Effector memory CD8-positive, alpha-beta T cell (primary cell): Measurements from ENCODE around the gene MMEL1.
"Not testable (repeated sequence)": the region's sequence is repeated elsewhere in the genome, so short reads cannot be mapped to it uniquely, and the experiment has no call there.

Experiments used
- ATAC-seq: fragments of 150-1000 bp; cut with Tn5 transposase; replicated peaks from 2 replicates; pipeline ENCODE4 v1.10.0; 2021; ENCODE audit warnings: mild to moderate bottlenecking, moderate library complexity
- DNase-seq, 3 experiments: peaks; one replicate each; pipeline ENCODE4 v3.0.0; 2021
- H3K27ac Mint-ChIP-seq, 2 donors: one replicate each; pipeline ENCODE4 v1.8.0; 2022; ENCODE audit warnings: mild to moderate bottlenecking in 2 of 2, mixed read lengths in 2 of 2, moderate library complexity in 2 of 2
- H3K27me3 Mint-ChIP-seq, 2 donors: one replicate each; pipeline ENCODE4 v1.8.0; 2022; ENCODE audit warnings: mixed read lengths in 2 of 2
- H3K36me3 Mint-ChIP-seq: one replicate; pipeline ENCODE4 v1.8.0; 2022; ENCODE audit warnings: mild to moderate bottlenecking, moderate library complexity, mixed read lengths; ENCODE audit not compliant: insufficient read depth
- H3K4me1 Mint-ChIP-seq, 2 donors: one replicate each; pipeline ENCODE4 v1.8.0; 2022; ENCODE audit warnings: low read depth in 2 of 2, mixed read lengths in 2 of 2
- H3K4me3 Mint-ChIP-seq, 2 donors: one replicate each; pipeline ENCODE4 v1.8.0; 2022; ENCODE audit warnings: mild to moderate bottlenecking in 2 of 2, mixed read lengths in 2 of 2, moderate library complexity in 2 of 2
- H3K9me3 Mint-ChIP-seq, 2 donors: one replicate each; pipeline ENCODE4 v1.8.0; 2022; ENCODE audit warnings: mixed read lengths in 2 of 2

Gene MMEL1

DNA sequence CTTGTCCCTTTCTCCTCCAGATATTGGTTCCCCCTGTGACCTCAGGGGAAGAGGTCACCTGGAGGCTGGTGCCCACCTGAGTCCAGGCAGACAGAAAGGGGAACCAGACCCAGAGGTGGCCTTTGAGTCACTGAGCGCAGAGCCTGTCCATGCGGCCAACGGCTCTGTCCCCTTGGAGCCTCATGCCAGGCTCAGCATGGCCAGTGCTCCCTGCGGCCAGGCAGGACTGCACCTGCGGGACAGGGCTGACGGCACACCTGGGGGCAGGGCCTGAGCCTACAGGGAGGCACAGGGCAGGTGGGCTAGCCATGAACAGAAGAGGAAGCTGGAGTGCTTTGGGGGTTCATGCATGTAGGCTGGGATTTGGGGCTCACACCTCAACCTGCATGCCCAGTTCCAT, 74.0 kb downstream of the MMEL1 start:
- no peaks in the 10 kb centered on the region for H3K27me3 Mint-ChIP-seq
- DNase-seq (no peak), ATAC-seq (no peak)
- peak overlapping the region; percentile 93 to 98 for H3K4me3 Mint-ChIP-seq
- H3K36me3 Mint-ChIP-seq: peaks cover 35% of the 10 kb centered on the region
- peak overlapping the region; percentile 28 to 96 for H3K27ac Mint-ChIP-seq
- H3K9me3 Mint-ChIP-seq: no peaks in the 10 kb centered on the region
- peaks cover 41 to 44% of the 10 kb centered on the region in 2 donors for H3K4me1 Mint-ChIP-seq

DNA sequence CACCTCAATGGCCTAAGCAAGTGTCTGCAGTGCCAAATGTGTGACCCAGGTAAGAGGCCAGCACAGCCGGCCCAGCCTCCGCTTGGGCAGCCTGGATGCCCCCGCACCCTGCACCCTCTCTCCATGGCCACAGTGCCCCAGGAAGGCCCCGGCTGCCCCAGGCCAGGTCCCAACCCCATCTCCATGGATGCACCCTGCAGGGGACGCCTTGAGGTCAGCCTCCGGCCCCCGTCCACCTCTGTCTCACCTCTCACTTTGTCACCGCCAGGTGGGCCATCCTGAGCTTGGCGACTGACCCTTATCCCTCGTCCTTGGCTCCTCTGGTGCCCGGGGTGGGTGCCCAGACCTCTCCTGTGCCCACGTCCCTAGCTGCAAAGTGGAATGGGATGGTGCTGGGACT, 74.4 kb downstream of the MMEL1 start:
- DNase-seq: no peak
- peaks cover 35% of the 10 kb centered on the region for H3K36me3 Mint-ChIP-seq

GRCh38 chr1:2557482-2558400, 75.1 kb downstream of the MMEL1 start:
- Mint-ChIP-seq H3K4me1 (peaks cover 44 to 46% of the 10 kb centered on the region in 2 donors), H3K36me3 (peaks cover 35% of the 10 kb centered on the region)
- DNase-seq: no peak

More for the DNA sequence above, 74.4 kb downstream of the MMEL1 start:
- H3K9me3 Mint-ChIP-seq: no peaks in the 10 kb centered on the region
- peaks cover 44 to 46% of the 10 kb centered on the region in 2 donors for H3K4me1 Mint-ChIP-seq
- ATAC-seq: no peak
- peak overlapping the region; percentile 28 to 96 for H3K27ac Mint-ChIP-seq
- H3K4me3 Mint-ChIP-seq: peak overlapping the region; percentile 93 to 98
- no peaks in the 10 kb centered on the region for H3K27me3 Mint-ChIP-seq

GRCh38 chr1:2556678-2557481, 75.9 kb downstream of the MMEL1 start:
- H3K4me1 Mint-ChIP-seq: peaks cover 44 to 46% of the 10 kb centered on the region in 2 donors
- H3K9me3 Mint-ChIP-seq: no peaks in the 10 kb centered on the region
- H3K27me3 Mint-ChIP-seq: no peaks in the 10 kb centered on the region
- DNase-seq (peak; percentile 22 to 32 (median 30)), ATAC-seq (peak; percentile 15)
- peak overlapping the region; percentile 93 to 98 for H3K4me3 Mint-ChIP-seq
- peaks cover 35% of the 10 kb centered on the region for H3K36me3 Mint-ChIP-seq
- peak overlapping the region; percentile 96 to 99 for H3K27ac Mint-ChIP-seq

More at GRCh38 chr1:2557482-2558400, 75.1 kb downstream of the MMEL1 start:
- Mint-ChIP-seq H3K9me3 (no peaks in the 10 kb centered on the region), H3K4me3 (peak overlapping the region; percentile 93 to 98), H3K27me3 (no peaks in the 10 kb centered on the region), H3K27ac (peak overlapping the region; percentile 96 to 99)
- no peak for ATAC-seq

- no peaks in the 10 kb centered on the region for H3K9me3 Mint-ChIP-seq
- H3K27me3 Mint-ChIP-seq: no peaks in the 10 kb centered on the region
- H3K36me3 Mint-ChIP-seq: peaks cover 35% of the 10 kb centered on the region
- H3K4me3 Mint-ChIP-seq: peak within 1 kb of the TSS; percentile 93 to 98
- DNase-seq: peak; percentile 67 to 73 (median 71)
- H3K4me1 Mint-ChIP-seq: peaks cover 40 to 43% of the 10 kb centered on the region in 2 donors
- peak; percentile 76 for ATAC-seq
- H3K27ac Mint-ChIP-seq: peak within 1 kb of the TSS; percentile 96 to 99
These were observed 76.5 kb downstream of the MMEL1 start, which contains the start of gene TNFRSF14 for GRCh38 chr1:2556277-2556677. TNFRSF14 (plus strand) TSS chr1:2556371; CDS start chr1:2556665, 294 bp downstream.

DNA sequence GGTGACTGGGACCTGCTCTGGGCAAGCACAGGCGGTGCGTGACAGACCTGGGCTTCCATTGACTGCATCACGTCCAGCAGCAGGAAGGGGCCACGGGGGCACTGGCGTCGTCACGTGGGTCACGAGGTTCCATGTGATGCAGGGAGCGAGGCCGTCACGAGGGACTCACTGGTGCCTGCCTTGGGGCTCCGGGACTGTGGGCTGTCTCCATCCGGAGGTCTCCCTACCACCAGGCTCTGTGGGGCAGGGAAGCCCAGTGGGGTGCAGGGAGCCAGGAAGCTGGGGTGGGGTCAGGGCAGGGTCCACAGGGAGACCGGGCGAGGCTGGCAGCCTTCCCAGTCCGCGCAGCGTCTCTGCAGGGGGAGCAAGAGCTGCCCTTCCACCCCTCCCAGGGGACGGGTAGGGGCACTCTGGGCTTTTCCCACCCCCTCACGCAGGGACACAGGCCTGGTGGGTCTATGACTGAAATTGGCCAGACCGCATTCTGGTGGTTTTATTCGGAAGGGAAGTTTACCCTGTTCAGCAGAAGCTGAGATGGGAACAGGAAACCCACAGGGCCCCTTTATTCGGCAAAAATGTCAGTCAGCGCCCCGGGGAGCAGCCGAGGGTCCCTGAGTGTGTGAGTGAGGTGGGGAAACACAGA, 77.1 kb downstream of the MMEL1 start:
- DNase-seq (peak; percentile 67 to 70 (median 68)), ATAC-seq (peak; percentile 64)
- Mint-ChIP-seq H3K36me3 (peaks cover 33% of the 10 kb centered on the region), H3K4me3 (peak overlapping the region; percentile 93 to 98), H3K27ac (peak overlapping the region; percentile 96 to 99), H3K27me3 (no peaks in the 10 kb centered on the region), H3K4me1 (peaks cover 38 to 43% of the 10 kb centered on the region in 2 donors), H3K9me3 (no peaks in the 10 kb centered on the region)

DNA sequence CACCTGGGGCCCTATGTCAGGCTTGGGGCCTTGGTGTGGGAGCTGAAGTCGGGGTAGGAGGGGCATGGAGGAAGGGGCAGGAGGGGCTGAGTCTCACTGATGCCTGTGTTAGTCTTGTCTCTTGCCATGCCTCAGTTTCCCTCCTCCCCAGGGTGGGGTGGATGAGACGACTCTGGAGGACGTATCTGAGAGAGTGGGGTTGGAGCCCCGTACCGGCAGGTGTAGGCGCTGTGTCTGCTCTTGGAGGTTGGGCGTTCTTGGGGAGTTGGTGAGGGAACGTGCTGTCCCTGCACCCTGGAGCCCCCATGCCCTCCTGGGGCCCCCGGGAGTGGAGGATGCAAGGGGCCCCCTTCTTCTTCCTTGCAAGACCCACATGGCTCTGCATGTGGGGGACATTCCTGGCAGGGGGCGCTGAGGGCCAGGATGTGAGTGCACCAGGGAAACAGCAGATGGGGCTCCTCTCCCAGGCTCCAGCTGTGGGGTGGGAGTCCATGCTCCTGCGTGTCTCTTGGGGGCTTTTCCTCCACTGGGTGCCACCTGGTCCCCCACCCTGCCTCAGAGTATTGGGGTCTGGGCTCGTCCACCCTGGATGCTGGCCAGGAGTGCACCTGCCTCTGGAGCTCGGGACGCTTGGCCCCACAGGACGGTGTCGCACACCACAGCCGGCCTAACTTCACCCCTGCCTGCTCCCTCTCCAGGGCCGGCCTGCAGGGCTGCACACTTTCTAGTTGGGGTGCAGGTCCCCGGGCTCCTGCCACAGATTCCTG, 78.0 kb downstream of the MMEL1 start:
- H3K36me3 Mint-ChIP-seq: peaks cover 31% of the 10 kb centered on the region
- peak overlapping the region; percentile 96 to 99 for H3K27ac Mint-ChIP-seq
- peak overlapping the region; percentile 93 to 98 for H3K4me3 Mint-ChIP-seq
- peaks cover 38 to 41% of the 10 kb centered on the region in 2 donors for H3K4me1 Mint-ChIP-seq
- H3K9me3 Mint-ChIP-seq: no peaks in the 10 kb centered on the region
- ATAC-seq (no peak), DNase-seq (peak in 2 of 3 experiments; percentile 27 to 38)
- H3K27me3 Mint-ChIP-seq: no peaks in the 10 kb centered on the region

DNA sequence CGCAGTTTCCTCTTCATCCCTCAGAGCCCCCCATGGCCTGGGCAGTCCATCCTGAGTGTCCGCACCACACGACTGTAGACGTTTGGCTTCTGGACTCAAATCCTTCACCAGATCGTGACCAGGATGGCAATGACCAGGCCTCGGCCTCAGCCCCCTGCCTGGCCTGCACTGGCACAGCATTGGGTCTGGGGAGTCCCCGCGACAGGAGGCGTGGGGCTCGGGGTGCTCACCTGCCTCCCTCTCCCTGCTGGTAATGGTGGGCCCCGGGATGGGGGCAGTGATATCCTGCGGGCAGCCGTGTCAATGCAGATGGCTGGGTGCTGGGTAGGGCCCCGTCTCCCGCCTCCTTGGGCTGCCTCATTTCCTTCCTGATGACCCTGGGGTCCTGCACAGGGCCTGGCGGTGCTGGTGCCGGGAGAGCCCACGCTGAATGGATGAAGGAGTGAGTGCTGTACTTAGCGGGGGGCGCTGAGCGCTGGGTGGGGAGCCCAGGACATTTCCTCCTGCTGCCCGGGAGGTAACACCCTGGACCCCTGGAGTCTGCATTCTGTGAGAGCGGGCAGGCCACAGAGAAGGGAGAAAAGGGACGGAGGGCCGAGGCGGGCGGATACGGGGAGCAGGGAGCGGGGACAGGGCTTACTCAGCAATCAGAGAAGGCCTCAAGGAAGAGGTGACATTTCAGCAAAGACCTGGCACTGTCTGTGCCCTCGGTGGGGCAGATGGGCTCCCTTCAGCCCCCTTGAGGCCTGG, 78.8 kb downstream of the MMEL1 start:
- ATAC-seq (no peak), DNase-seq (no peak)
- H3K4me1 Mint-ChIP-seq: peaks cover 39 to 43% of the 10 kb centered on the region in 2 donors
- H3K27ac Mint-ChIP-seq: peak overlapping the region; percentile 96 to 99
- no peaks in the 10 kb centered on the region for H3K27me3 Mint-ChIP-seq
- H3K9me3 Mint-ChIP-seq: no peaks in the 10 kb centered on the region
- peaks cover 24% of the 10 kb centered on the region for H3K36me3 Mint-ChIP-seq
- peak overlapping the region; percentile 93 to 98 for H3K4me3 Mint-ChIP-seq

- H3K27me3 Mint-ChIP-seq, H3K27ac Mint-ChIP-seq, H3K9me3 Mint-ChIP-seq, H3K4me3 Mint-ChIP-seq, ATAC-seq, DNase-seq: not testable (repeated sequence)
- peaks cover 26% of the 10 kb centered on the region for H3K36me3 Mint-ChIP-seq
- H3K4me1 Mint-ChIP-seq: peaks cover 41 to 42% of the 10 kb centered on the region in 2 donors
These were observed 79.7 kb downstream of the MMEL1 start for GRCh38 chr1:2553076-2553475.

GRCh38 chr1:2552189-2552588, 80.6 kb downstream of the MMEL1 start:
- Mint-ChIP-seq H3K27me3 (no peaks in the 10 kb centered on the region), H3K36me3 (peaks cover 35% of the 10 kb centered on the region), H3K4me3 (no peak overlapping the region), H3K4me1 (peaks cover 36 to 43% of the 10 kb centered on the region in 2 donors), H3K9me3 (no peaks in the 10 kb centered on the region), H3K27ac (peak overlapping the region in 1 of 2 donors; percentile 62)
- DNase-seq (no peak), ATAC-seq (no peak)

- peak overlapping the region in 1 of 2 donors; percentile 62 for H3K27ac Mint-ChIP-seq
These were observed 81.3 kb downstream of the MMEL1 start for GRCh38 chr1:2551544-2551943.

More at GRCh38 chr1:2551544-2551943, 81.3 kb downstream of the MMEL1 start:
- H3K36me3 Mint-ChIP-seq: peaks cover 38% of the 10 kb centered on the region
- not testable (repeated sequence) for H3K9me3 Mint-ChIP-seq, H3K4me3 Mint-ChIP-seq, ATAC-seq, DNase-seq, H3K27me3 Mint-ChIP-seq
- peaks cover 34 to 42% of the 10 kb centered on the region in 2 donors for H3K4me1 Mint-ChIP-seq
